Stimulated activated CD4-positive, alpha-beta T cell treated with anti-CD3 and anti-CD28 coated beads, Interleukin-2, amount 100 ng/mL, for 4 hours (primary cell): ENCODE data around the gene GPHB5.
"Not testable (repeated sequence)": the region's sequence is repeated elsewhere in the genome, so short reads cannot be mapped to it uniquely, and the experiment has no call there.

Experiments
- DNase-seq: peaks from one replicate; pipeline ENCODE4 v3.0.0-alpha.2; 2020; ENCODE audit warnings: low read depth

GPHB5 gene

GRCh38 chr14:63318835-63319234, at the start of gene GPHB5:
Gene GPHB5 (minus strand): TSS chr14:63318935. CDS start chr14:63317849, 1,086 bp downstream.
- DNase-seq: no peak

- DNase-seq: no peak
Observed at GRCh38 chr14:63367742-63368364, 49.1 kb upstream of the GPHB5 start.

GRCh38 chr14:63362389-63362819, 43.7 kb upstream of the GPHB5 start:
- DNase-seq: no peak

GRCh38 chr14:63361790-63362189, 43.1 kb upstream of the GPHB5 start:
- DNase-seq: no peak

GRCh38 chr14:63357841-63358240, 39.1 kb upstream of the GPHB5 start:
- no peak for DNase-seq

- no peak for DNase-seq
Observed at GRCh38 chr14:63345826-63346225, 27.1 kb upstream of the GPHB5 start.

- DNase-seq: no peak
Observed at GRCh38 chr14:63344336-63344735, 25.6 kb upstream of the GPHB5 start.

- DNase-seq: no peak
Observed at GRCh38 chr14:63343878-63344277, 25.1 kb upstream of the GPHB5 start.

GRCh38 chr14:63342371-63342770, 23.6 kb upstream of the GPHB5 start:
- DNase-seq: no peak

- no peak for DNase-seq
Observed at GRCh38 chr14:63328787-63329737, 10.3 kb upstream of the GPHB5 start.

GRCh38 chr14:63326840-63327239, 8.1 kb upstream of the GPHB5 start:
- no peak for DNase-seq

GRCh38 chr14:63322897-63323573, 4.3 kb upstream of the GPHB5 start:
- no peak for DNase-seq

- no peak for DNase-seq
Observed at GRCh38 chr14:63322472-63322871, 3.7 kb upstream of the GPHB5 start.

GRCh38 chr14:63308723-63309317, 9.9 kb downstream of the GPHB5 start:
- no peak for DNase-seq

- DNase-seq: not testable (repeated sequence)
Observed at GRCh38 chr14:63304429-63304828, 14.3 kb downstream of the GPHB5 start.

- no peak for DNase-seq
Observed at GRCh38 chr14:63301891-63302534, 16.7 kb downstream of the GPHB5 start.

GRCh38 chr14:63300854-63301253, 17.9 kb downstream of the GPHB5 start:
- no peak for DNase-seq

GRCh38 chr14:63299351-63300110, 19.2 kb downstream of the GPHB5 start:
- no peak for DNase-seq

- DNase-seq: no peak
Observed at GRCh38 chr14:63297372-63298063, 21.2 kb downstream of the GPHB5 start.

GRCh38 chr14:63296060-63296563, 22.6 kb downstream of the GPHB5 start:
- no peak for DNase-seq
